Measurements from ENCODE around the gene FCF1.

Gene FCF1

DNA sequence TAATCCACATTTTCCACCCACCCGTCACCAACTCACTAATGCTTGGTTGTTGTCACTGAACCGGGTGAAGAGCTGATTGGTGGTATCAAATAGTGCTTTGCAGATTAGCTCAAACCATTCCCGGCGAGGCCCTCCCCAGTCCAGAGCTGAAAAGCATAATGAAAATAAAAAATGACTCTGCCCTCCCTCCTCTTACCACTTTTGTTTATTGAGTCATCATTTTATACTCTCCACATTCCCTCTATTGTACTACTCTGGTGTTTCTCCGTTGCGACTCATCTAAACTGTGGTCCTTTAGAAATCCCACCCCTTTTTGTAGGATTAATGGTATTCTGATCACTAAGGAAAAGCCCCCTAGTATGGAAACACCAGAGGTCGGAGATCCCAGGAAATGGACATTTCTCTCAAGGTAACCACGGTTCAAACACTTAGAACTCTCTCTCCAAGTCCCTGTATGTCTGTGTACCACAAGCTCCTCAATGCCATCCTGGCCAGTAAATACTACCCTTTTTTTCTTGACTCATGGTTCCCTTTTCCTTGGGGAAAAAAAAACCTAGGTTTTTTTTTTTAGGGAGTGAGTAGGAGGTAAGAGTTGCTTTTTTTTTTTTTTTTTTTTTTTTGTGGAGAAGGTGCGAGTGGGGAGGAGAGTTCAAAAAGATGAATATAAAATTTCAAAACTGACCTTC is 42.1 kb upstream of the FCF1 start:
- in situ Hi-C loops (cut with MboI; ENCODE audit: low sequenced_read_pairs, unreplicated experiment): no loop called here
- TF ChIP-seq, protein P1, sequence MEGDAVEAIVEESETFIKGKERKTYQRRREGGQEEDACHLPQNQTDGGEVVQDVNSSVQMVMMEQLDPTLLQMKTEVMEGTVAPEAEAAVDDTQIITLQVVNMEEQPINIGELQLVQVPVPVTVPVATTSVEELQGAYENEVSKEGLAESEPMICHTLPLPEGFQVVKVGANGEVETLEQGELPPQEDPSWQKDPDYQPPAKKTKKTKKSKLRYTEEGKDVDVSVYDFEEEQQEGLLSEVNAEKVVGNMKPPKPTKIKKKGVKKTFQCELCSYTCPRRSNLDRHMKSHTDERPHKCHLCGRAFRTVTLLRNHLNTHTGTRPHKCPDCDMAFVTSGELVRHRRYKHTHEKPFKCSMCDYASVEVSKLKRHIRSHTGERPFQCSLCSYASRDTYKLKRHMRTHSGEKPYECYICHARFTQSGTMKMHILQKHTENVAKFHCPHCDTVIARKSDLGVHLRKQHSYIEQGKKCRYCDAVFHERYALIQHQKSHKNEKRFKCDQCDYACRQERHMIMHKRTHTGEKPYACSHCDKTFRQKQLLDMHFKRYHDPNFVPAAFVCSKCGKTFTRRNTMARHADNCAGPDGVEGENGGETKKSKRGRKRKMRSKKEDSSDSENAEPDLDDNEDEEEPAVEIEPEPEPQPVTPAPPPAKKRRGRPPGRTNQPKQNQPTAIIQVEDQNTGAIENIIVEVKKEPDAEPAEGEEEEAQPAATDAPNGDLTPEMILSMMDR (IDR thresholded peaks at IDR 0.05; ENCODE audit: borderline replicate concordance, control extremely low read depth, extremely low read depth, insufficient read depth, missing control alignments): no peak
- DNase-seq (ENCODE audit: low spot score): no peak

DNA sequence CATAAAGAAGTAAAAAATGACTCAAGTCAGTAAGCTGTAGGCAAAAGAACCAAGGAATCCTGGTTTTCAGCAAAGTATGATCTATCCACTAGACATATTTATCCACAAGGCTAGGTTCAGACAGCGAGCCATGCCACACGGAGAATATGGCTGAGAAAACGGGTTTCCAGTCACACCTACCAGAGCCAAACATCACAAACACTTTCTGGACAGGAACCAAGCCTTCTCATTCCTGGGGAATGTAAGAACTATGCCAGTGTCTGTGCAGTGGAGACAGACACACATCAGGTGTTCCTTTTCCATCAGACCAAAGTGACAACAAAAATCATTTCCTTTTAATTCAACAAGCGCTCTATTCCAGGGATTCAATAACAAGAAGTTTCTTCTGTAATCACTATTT is 41.2 kb upstream of the FCF1 start:
- in situ Hi-C loops (cut with MboI; ENCODE audit: low sequenced_read_pairs, unreplicated experiment): no loop called here
- no peak for DNase-seq (ENCODE audit: low spot score)
- TF ChIP-seq, protein P1 (IDR thresholded peaks at IDR 0.05; ENCODE audit: borderline replicate concordance, control extremely low read depth, extremely low read depth, insufficient read depth, missing control alignments): no peak

DNA sequence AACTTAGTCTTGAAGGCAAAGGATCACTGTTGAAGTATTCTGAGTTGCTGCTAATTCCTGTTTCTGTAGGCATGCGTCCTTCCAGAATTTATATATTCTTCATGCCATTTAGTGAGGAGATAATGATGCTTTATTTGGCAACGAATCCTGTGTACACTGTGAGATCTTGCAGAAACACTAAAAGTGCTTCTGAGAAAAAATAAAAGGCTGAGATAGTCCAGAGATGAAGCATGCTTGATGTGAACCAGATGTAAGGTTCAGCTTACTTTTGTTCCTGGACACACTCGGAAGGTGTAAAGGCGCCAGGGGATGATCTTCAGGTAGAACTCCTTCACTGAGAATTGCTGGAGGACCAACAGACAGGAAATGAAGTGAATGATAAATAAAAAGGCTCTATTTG is 39.2 kb upstream of the FCF1 start:
- TF ChIP-seq, protein P1 (IDR thresholded peaks at IDR 0.05; ENCODE audit: borderline replicate concordance, control extremely low read depth, extremely low read depth, insufficient read depth, missing control alignments): no peak
- in situ Hi-C loops (cut with MboI; ENCODE audit: low sequenced_read_pairs, unreplicated experiment): no loop called here
- DNase-seq (ENCODE audit: low spot score): no peak

DNA sequence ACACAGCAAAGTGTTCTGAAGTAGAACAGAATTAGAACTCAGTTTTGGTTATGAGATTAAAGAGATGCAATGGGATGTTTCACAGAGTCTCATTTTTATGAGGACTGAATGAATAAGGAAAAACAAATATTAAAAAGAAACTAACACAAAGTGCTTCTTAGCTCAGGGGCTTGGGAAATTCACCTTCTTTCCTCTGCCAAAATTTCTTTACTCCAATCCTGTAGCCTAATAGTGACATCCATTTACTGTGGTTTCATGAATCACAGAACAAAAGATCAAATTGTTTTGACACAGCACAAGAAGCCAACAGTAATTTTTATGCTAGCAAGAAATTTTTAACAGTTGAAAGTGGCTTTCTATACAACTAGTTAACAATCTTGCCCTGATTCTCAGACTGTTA is 37.7 kb upstream of the FCF1 start:
- TF ChIP-seq, protein P1 (IDR thresholded peaks at IDR 0.05; ENCODE audit: borderline replicate concordance, control extremely low read depth, extremely low read depth, insufficient read depth, missing control alignments): no peak
- in situ Hi-C loops (cut with MboI; ENCODE audit: low sequenced_read_pairs, unreplicated experiment): no loop called here
- DNase-seq (ENCODE audit: low spot score): no peak

DNA sequence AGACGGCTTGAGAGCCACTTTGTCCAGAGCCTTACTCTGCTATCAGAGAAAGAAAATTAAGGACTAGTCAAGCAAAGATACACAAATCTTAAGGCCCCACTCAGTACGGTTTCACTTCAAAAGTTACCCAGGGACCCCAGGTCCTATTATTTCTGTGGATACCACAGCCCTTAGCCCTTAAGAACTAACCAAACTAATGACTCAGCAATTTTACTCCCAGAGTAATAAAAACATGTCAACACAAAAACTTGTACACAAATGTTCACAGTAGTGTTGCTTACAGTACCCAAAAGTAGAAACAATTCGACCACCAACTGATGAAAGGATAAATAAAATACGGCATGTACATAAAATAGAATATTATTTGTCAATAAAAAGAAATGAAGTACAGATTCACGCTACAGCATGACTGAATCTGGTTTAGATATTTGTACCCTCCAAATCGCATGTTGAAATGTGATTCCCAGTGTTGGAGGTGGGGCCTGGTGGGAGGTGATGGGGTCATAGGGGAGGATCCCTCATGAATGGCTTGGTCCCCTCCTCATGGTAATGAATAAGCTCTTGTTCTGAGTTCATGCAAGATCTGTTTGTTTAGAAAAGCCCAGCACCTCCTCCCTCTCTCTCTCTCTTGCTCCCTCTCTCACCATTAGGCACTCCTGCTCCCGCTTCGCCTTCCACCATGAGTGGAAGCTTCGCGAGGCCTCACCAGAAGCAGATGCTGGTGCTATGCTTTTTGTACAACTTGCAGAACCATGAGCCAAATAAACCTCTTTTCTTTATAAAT is 30.6 kb upstream of the FCF1 start:
- TF ChIP-seq, protein P1 (IDR thresholded peaks at IDR 0.05; ENCODE audit: borderline replicate concordance, control extremely low read depth, extremely low read depth, insufficient read depth, missing control alignments): no peak
- no peak for DNase-seq (ENCODE audit: low spot score)
- in situ Hi-C loops (cut with MboI; ENCODE audit: low sequenced_read_pairs, unreplicated experiment): no loop called here

DNA sequence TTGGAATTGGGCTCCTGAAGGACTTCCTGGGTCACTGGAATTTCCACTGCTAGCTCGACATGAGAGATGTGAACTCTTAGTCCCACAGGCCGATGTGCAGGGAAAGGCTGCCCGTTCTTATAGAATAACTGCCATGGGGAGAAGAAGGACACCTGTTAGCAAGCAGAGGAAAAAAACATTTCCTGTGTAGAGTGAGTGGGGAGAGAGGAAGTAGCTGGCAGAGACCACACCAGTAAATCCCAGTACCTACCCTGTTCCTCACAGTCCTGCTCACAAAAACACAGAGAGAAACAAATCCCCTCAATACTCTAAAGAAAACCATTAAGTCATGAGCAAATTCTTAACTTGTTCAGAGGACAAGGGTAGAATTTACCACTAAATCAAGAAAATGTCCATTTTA is 29.5 kb upstream of the FCF1 start:
- TF ChIP-seq, protein P1 (IDR thresholded peaks at IDR 0.05; ENCODE audit: borderline replicate concordance, control extremely low read depth, extremely low read depth, insufficient read depth, missing control alignments): no peak
- no peak for DNase-seq (ENCODE audit: low spot score)
- in situ Hi-C loops (cut with MboI; ENCODE audit: low sequenced_read_pairs, unreplicated experiment): no loop called here

All from GM13976 (cell line).